ENCODE results near the gene PRKN. TPM values are rescaled to one million over a fixed set of nuclear protein-coding genes. Genes with fewer than 3 reads are reported as not detected.

Gene PRKN
- total RNA-seq, 2 donors from 2014 or later: 3.3 to 4.8 TPM

GRCh38 chr6:161947371-161947770, 780.2 kb downstream of the PRKN start:
- TF ChIP-seq CTCF (conservative IDR thresholded peaks at IDR 0.05): no peak
- H3K36me3 Mint-ChIP-seq (ENCODE audit: low read depth): peaks cover 3% of the 10 kb centered on the region
- H3K9me3 Mint-ChIP-seq: peaks cover 13% of the 10 kb centered on the region
- Histone ChIP-seq H3K27ac (ENCODE audit: low read depth, low read length) (no peak overlapping the region), H3K9me3 (ENCODE audit: control insufficient read depth, low read length) (no peaks in the 10 kb centered on the region), H3K9ac (ENCODE audit: extremely low read depth, low read length, poor library complexity, severe bottlenecking) (no peak overlapping the region), H3K27me3 (ENCODE audit: control insufficient read depth, insufficient read depth, low read length, poor library complexity, severe bottlenecking) (no peaks in the 10 kb centered on the region), H3K4me1 (ENCODE audit: control insufficient read depth, insufficient read depth, low read length) (peaks cover 11% of the 10 kb centered on the region), H3K36me3 (ENCODE audit: control insufficient read depth, insufficient read depth, low read length) (no peaks in the 10 kb centered on the region), H3K4me3 (ENCODE audit: low read length) (no peak overlapping the region)
- peak; percentile 73 for DNase-seq
- H3K27me3 Mint-ChIP-seq (ENCODE audit: insufficient read depth): peaks cover 22% of the 10 kb centered on the region
- H3K4me3 Mint-ChIP-seq: no peak overlapping the region
- no peak overlapping the region for H3K27ac Mint-ChIP-seq
- 67 to 73% methylated on average over 3 to 4 of the region's 4 CpGs for WGBS, 2 experiments (ENCODE audit: insufficient coverage in 1 of 2, insufficient read length in 1 of 2)
- H3K4me1 Mint-ChIP-seq: peaks cover 24% of the 10 kb centered on the region

- DNase-seq: no peak
- no peak for TF ChIP-seq CTCF (conservative IDR thresholded peaks at IDR 0.05)
- Mint-ChIP-seq H3K36me3 (ENCODE audit: low read depth) (peaks cover 3% of the 10 kb centered on the region), H3K27ac (no peak overlapping the region), H3K9me3 (peaks cover 13% of the 10 kb centered on the region), H3K27me3 (ENCODE audit: insufficient read depth) (peaks cover 22% of the 10 kb centered on the region), H3K4me3 (no peak overlapping the region), H3K4me1 (peaks cover 23% of the 10 kb centered on the region)
- H3K4me3 ChIP-seq (ENCODE audit: low read length): no peak overlapping the region
- 60 to 95% methylated on average over 1 to 3 of the region's 3 CpGs for WGBS, 2 experiments (ENCODE audit: insufficient coverage in 1 of 2, insufficient read length in 1 of 2)
- no peaks in the 10 kb centered on the region for H3K36me3 ChIP-seq (ENCODE audit: control insufficient read depth, insufficient read depth, low read length)
- no peak overlapping the region for H3K27ac ChIP-seq (ENCODE audit: low read depth, low read length)
- no peaks in the 10 kb centered on the region for H3K9me3 ChIP-seq (ENCODE audit: control insufficient read depth, low read length)
- H3K4me1 ChIP-seq (ENCODE audit: control insufficient read depth, insufficient read depth, low read length): peaks cover 11% of the 10 kb centered on the region
- H3K9ac ChIP-seq (ENCODE audit: extremely low read depth, low read length, poor library complexity, severe bottlenecking): no peak overlapping the region
- no peaks in the 10 kb centered on the region for H3K27me3 ChIP-seq (ENCODE audit: control insufficient read depth, insufficient read depth, low read length, poor library complexity, severe bottlenecking)
These were observed 781.1 kb downstream of the PRKN start for GRCh38 chr6:161946461-161946860.

GRCh38 chr6:161943561-161943960, 784.0 kb downstream of the PRKN start:
- Histone ChIP-seq H3K27ac (ENCODE audit: low read depth, low read length) (no peak overlapping the region), H3K9me3 (ENCODE audit: control insufficient read depth, low read length) (no peaks in the 10 kb centered on the region), H3K27me3 (ENCODE audit: control insufficient read depth, insufficient read depth, low read length, poor library complexity, severe bottlenecking) (no peaks in the 10 kb centered on the region), H3K9ac (ENCODE audit: extremely low read depth, low read length, poor library complexity, severe bottlenecking) (no peak overlapping the region), H3K4me3 (ENCODE audit: low read length) (no peak overlapping the region), H3K4me1 (ENCODE audit: control insufficient read depth, insufficient read depth, low read length) (peaks cover 11% of the 10 kb centered on the region), H3K36me3 (ENCODE audit: control insufficient read depth, insufficient read depth, low read length) (no peaks in the 10 kb centered on the region)
- Mint-ChIP-seq H3K36me3 (ENCODE audit: low read depth) (no peaks in the 10 kb centered on the region), H3K4me3 (no peak overlapping the region), H3K4me1 (peaks cover 20% of the 10 kb centered on the region), H3K27me3 (ENCODE audit: insufficient read depth) (peaks cover 6% of the 10 kb centered on the region), H3K9me3 (no peaks in the 10 kb centered on the region), H3K27ac (no peak overlapping the region)
- no peak for TF ChIP-seq CTCF (conservative IDR thresholded peaks at IDR 0.05)
- DNase-seq: peak; percentile 51

All from endodermal cell (in vitro differentiated cells).